ENCODE measurements around the gene TMEM238. TPM values are rescaled to one million over a fixed set of nuclear protein-coding genes. Genes with fewer than 3 reads are reported as not detected.

TMEM238 gene
- 10 to 100 TPM; 31.4 to 84.2 (median 68.0) TPM for total RNA-seq
- long read RNA-seq, donor 1, transcript TMEM238-201 (2 exons, 1,000 nt), result major isoform, 72 of 72 reads
- long read RNA-seq, donor 1, partial matches to known transcripts, result 0 of 72 reads
- long read RNA-seq, donor 1, other reads (novel, unspliced or antisense), result 0 of 72 reads
- long read RNA-seq, donor 2, partial matches to known transcripts, result 0 of 1 reads
- long read RNA-seq, donor 2, other reads (novel, unspliced or antisense), result 1 of 1 reads

- Histone ChIP-seq H3K9me3 (no peaks in the 10 kb centered on the region), H3K4me3 (peak within 1 kb of the TSS; percentile 62), H3K4me1 (ENCODE audit: low read depth) (peaks cover 42% of the 10 kb centered on the region), H3K36me3 (ENCODE audit: low read depth) (no peaks in the 10 kb centered on the region)
- ATAC-seq (peak; percentile 66), DNase-seq (peak; percentile 78 to 90 (median 88))
- intact Hi-C loops (cut with DNase I, micrococcal nuclease), result loop anchor here (10.0 kb wide), 2 partner anchors 80 to 90 kb away; no protein-coding TSS in a partner anchor
- TF ChIP-seq, protein P1, sequence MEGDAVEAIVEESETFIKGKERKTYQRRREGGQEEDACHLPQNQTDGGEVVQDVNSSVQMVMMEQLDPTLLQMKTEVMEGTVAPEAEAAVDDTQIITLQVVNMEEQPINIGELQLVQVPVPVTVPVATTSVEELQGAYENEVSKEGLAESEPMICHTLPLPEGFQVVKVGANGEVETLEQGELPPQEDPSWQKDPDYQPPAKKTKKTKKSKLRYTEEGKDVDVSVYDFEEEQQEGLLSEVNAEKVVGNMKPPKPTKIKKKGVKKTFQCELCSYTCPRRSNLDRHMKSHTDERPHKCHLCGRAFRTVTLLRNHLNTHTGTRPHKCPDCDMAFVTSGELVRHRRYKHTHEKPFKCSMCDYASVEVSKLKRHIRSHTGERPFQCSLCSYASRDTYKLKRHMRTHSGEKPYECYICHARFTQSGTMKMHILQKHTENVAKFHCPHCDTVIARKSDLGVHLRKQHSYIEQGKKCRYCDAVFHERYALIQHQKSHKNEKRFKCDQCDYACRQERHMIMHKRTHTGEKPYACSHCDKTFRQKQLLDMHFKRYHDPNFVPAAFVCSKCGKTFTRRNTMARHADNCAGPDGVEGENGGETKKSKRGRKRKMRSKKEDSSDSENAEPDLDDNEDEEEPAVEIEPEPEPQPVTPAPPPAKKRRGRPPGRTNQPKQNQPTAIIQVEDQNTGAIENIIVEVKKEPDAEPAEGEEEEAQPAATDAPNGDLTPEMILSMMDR (IDR thresholded peaks at IDR 0.05), result no peak
These were observed at the start of gene TMEM238 for GRCh38 chr19:55384131-55384919. Gene TMEM238, minus strand, starts transcription at chr19:55384292. Its CDS starts 33 bp downstream, at chr19:55384259.

GRCh38 chr19:55433292-55433691 is 49.2 kb upstream of the TMEM238 start:
- no peaks in the 10 kb centered on the region for H3K4me1 ChIP-seq (ENCODE audit: low read depth)
- H3K4me3 ChIP-seq, result no peak overlapping the region
- TF ChIP-seq, protein P1 (IDR thresholded peaks at IDR 0.05), result no peak
- DNase-seq (no peak), ATAC-seq (no peak)
- intact Hi-C loops (cut with DNase I, micrococcal nuclease), result no loop called here
- no peaks in the 10 kb centered on the region for H3K9me3 ChIP-seq
- no peaks in the 10 kb centered on the region for H3K36me3 ChIP-seq (ENCODE audit: low read depth)

GRCh38 chr19:55432241-55432959 is 48.3 kb upstream of the TMEM238 start:
- H3K36me3 ChIP-seq (ENCODE audit: low read depth), result no peaks in the 10 kb centered on the region
- H3K4me1 ChIP-seq (ENCODE audit: low read depth), result no peaks in the 10 kb centered on the region
- no peak overlapping the region for H3K4me3 ChIP-seq
- intact Hi-C loops (cut with DNase I, micrococcal nuclease), result no loop called here
- H3K9me3 ChIP-seq, result no peaks in the 10 kb centered on the region
- DNase-seq, result no peak
- TF ChIP-seq, protein P1 (IDR thresholded peaks at IDR 0.05), result no peak
- no peak for ATAC-seq

GRCh38 chr19:55431183-55431582 is 47.1 kb upstream of the TMEM238 start:
- no peaks in the 10 kb centered on the region for H3K9me3 ChIP-seq
- ATAC-seq (no peak), DNase-seq (no peak)
- intact Hi-C loops (cut with DNase I, micrococcal nuclease), result no loop called here
- TF ChIP-seq, protein P1 (IDR thresholded peaks at IDR 0.05), result no peak
- H3K4me1 ChIP-seq (ENCODE audit: low read depth), result no peaks in the 10 kb centered on the region
- H3K36me3 ChIP-seq (ENCODE audit: low read depth), result no peaks in the 10 kb centered on the region
- H3K4me3 ChIP-seq, result no peak overlapping the region

DNA sequence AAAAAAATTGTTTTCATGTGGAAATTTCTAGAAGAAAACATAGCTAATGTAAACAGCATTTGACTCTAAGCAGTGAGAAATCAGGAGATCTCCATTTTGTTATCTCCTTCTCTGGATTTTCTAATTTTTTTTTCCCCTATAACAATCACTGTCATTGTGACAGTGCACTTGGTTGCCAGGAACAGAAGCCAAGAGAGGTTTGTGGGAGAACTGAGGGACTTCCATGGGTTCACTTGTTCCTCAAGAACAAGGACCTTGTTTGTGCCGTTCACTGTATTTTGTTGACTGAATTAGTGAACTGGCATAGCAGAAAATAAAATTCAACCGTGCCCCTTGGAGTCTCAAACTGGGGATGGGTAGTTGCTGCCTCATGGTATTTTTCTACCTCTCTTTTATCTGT is 42.0 kb upstream of the TMEM238 start:
- H3K36me3 ChIP-seq (ENCODE audit: low read depth), result no peaks in the 10 kb centered on the region
- no peak overlapping the region for H3K4me3 ChIP-seq
- ATAC-seq (no peak), DNase-seq (no peak)
- H3K4me1 ChIP-seq (ENCODE audit: low read depth), result no peaks in the 10 kb centered on the region
- TF ChIP-seq, protein P1 (IDR thresholded peaks at IDR 0.05), result no peak
- intact Hi-C loops (cut with DNase I, micrococcal nuclease), result no loop called here
- H3K9me3 ChIP-seq, result no peaks in the 10 kb centered on the region
